Activated effector memory CD4-positive, alpha-beta T cell treated with Interleukin-2 at 50 U/mL for 16 hours (primary cell): ENCODE measurements around the gene CCSER1.
"Not testable (repeated sequence)": the region's sequence is repeated elsewhere in the genome, so short reads cannot be mapped to it uniquely, and the experiment has no call there.

Source experiments
- DNase-seq: peaks from one replicate; pipeline ENCODE4 v3.0.0-alpha.2; 2020

Gene CCSER1

DNA sequence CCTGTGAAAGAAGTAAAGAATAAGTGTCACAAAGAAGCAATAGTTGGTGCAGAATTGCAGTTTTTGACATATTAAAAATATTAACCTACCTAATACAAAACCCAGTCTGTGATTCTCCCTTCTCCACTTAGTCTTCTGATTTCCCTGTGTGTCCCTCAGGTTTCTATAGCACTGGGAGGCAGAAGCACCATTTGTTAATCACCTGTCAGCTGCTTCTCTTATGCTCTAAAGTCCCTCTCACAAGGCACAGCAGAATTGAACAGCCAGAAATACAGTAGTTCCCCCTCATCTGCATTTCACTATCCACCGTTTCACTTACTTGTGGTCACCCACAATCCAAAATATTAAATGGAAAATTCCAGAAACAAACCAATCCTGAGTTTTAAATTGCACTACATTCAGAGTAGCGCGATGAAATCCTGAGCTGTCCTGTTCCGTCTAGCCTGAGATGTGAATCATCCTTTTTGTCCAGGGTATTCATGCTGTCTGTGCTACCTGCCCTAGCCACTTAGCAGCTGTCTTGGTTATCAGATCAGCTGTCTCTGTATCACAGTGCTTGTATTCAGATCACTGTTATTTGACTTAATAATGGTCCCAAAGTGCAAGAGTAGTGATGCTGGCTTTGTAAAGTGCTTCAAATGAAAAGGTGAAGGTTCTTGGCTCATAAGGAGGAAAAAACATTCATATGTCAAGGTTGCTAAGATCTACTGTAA is 1192.5 kb downstream of the CCSER1 start:
- no peak for DNase-seq

- no peak for DNase-seq
These were observed 1195.8 kb downstream of the CCSER1 start for GRCh38 chr4:91322961-91323360.

DNA sequence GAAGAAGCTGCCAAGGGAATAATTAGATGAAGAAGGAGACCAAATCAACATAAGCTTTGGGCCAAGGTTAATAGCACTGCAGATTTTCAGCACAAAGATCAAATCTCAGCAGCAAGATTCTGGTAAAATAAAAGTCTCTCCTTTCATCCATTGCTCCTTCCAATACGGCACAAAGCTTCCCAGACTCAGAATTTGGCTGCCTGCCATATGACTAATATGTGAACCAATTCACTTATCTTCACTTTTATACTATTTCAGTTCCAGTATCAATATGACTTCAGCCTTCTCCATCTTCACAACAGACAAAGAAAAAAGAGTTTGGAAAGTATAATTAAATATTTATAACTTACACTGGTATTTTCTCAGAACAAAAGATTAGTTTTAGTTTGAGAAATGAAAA is 1198.3 kb downstream of the CCSER1 start:
- DNase-seq: no peak

DNA sequence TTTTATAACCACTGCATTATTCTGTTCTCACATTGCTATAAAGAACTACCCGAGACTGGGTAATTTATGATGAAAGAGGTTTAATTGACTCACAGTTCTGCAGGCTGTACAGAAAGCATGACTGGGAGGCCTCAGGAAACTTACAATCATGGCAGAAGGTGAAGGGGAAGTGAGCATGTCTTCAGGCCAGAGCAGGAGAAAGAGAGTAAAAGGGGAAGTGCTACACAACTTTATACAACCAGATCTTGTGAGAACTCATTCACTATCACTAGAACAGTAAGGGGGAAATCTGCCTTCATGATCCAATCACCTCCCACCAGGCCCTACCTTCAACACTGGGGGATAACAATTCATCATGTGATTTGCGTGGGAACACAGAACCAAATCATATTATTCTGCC is 1199.0 kb downstream of the CCSER1 start:
- DNase-seq: not testable (repeated sequence)

DNA sequence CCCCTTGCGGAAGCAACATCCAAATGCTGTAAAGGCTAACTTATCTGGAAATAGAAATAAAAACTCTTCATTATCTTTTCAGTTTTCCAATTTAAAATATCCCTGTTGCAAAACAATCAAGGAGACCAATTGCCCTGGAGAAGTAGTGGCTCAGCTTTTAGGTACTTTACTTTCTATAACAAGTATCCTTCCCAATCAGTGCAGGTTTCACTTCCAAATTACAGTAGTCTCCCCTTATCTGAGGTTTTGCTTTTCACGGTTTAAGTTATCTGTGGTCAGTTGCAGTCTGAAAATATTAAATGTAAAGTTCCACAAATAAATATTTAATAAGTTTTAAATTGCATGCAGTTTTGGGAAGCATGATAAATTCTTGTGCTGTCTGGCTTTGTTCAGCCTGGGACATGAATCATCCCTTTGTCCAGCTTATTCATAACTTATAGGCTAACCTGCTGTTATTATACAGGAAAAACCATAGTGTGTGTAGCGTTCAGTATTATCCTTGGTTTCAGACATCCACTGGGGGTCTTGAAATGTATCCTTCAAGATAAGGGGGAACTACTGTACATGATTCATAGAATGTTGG is 1203.5 kb downstream of the CCSER1 start:
- DNase-seq: no peak

DNA sequence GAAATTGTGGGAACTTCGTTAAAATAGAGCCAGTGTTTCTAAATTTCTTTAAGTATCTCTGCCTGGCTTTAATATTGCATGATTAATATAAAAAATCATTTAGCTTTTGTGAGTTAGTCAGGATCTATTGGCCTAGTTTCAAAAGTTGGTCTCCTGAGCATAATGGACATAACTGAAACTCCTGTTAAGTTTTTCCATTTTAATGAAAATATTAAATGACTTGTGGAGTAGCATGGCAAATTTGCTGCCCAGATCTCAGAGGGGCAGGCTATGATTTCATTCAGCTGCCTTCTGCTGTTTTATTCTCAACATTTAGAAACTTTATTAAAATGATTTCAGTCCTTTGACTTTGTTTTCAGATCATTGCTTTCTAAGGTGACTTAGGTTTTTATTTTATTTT is 1213.6 kb downstream of the CCSER1 start:
- no peak for DNase-seq

DNA sequence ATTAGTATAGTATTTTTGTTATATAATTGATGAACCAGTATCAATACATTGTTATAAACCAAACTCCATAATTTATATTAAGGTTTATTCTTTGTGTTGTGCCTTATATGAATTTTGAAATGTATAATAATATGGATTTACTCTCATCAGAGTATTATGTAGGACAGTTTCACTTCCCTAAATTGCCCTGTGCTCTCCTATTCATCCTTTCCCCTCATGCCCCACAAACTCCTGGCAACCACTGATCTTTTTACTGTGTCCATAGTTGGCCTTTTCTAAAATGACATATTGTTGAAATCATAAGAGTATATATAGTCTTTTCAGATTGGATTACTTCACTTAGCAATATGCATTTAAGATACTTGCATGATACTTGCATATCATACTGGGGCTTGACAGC is 1218.4 kb downstream of the CCSER1 start:
- no peak for DNase-seq

- not testable (repeated sequence) for DNase-seq
These were observed 1229.3 kb downstream of the CCSER1 start for GRCh38 chr4:91356496-91356895.

GRCh38 chr4:91358016-91358415 is 1230.8 kb downstream of the CCSER1 start:
- not testable (repeated sequence) for DNase-seq

DNA sequence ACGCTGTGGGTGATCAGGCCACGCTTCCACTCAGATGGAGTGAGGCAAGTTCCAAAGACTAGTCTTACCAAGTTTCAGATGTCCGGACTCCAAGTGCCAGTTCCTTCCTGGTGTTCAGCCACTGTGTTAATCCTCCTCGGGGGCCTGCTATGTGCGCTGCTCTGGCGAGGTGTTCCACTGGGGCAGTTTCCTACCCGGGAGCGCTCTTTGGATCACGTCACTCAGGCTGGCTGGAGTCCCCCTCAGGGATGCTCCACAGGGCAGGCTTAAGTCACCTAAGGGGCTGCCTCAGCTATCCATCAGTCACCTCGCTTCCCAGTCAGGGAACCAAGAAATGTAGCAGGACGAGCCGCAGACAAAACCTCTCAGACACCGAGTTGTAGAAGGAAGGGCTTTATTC is 1231.4 kb downstream of the CCSER1 start:
- DNase-seq: not testable (repeated sequence)

DNA sequence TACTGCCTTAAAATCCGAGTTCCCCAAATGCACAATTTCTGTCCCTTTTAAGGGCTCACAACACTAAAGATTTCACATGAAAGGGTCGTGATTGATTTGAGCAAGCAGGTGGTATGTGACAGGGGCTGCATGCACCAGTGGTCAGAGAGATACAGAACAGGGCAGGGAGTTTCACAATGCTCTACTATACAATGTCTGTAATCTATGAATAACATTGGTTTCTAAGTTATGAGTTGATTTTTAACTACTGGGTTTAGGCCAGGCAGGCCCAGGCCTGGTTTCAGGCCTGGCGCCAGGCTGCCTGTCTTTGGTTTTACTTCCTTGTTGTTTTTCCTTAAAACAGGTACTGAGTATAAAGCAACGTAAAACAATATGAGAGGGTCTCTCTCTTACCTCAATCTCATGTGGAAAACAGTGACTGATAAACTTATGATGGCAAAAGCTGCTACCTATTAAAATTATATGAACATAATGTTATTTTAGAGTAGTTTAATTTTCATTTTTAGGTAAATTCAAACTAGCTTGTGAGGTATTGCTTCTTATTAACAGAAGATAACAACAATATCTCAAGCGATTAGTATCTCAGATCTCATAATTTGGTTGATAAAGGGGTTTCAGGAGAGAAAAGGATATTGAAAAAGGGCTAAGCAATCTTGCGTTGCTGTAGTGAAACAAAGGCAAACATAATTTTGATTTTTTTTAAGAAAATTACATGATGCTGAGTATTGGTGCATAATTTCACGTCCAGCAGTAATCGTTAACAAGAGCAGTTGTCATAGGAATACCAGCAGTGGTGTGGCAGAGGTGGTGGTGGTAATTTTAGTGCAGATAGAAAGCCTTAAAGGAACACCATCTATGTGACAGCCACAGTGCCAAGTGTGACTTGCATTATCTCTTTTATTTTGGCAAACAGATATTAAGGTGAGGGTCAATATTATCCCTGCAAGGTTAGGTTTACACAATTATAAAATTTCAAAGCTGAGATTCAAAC is 1232.1 kb downstream of the CCSER1 start:
- no peak for DNase-seq

DNA sequence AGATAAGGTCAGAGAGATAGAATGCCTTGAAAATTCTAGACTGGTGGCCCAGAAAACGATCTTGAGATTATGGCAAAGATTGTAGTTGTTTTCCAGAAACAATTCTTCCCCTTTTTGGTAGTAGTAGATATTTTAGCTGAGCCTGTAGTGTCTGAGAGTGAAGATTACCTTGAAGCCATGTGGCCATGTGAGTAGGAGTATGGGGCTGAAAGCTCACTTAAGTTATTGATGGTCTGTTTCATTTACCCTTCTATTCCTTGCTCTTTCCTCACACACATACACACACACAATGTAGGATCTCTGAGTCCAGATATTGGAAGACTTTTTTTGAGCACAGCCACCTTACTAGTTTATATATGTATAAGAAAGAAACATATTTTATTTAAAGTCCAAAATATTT is 1234.9 kb downstream of the CCSER1 start:
- no peak for DNase-seq

DNA sequence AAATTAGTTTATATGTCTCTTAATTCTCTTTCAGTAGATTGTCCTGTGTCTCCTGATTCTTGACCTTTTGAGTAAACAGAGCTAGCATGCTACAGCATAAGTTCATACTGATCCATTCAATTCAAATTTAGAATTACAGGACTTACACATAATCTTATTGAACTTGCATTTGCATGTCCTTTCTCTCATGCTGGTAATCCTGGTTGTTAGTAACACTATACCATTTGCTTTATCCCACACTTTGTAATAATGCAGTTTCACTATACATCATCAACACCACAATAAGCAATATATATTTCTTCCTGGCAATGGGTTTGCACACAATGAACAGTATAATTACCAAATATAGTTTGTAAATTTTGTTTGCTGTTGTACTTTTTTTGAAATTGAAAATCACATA is 1239.4 kb downstream of the CCSER1 start:
- no peak for DNase-seq

- DNase-seq: no peak
These were observed 1241.9 kb downstream of the CCSER1 start for GRCh38 chr4:91369116-91369515.

DNA sequence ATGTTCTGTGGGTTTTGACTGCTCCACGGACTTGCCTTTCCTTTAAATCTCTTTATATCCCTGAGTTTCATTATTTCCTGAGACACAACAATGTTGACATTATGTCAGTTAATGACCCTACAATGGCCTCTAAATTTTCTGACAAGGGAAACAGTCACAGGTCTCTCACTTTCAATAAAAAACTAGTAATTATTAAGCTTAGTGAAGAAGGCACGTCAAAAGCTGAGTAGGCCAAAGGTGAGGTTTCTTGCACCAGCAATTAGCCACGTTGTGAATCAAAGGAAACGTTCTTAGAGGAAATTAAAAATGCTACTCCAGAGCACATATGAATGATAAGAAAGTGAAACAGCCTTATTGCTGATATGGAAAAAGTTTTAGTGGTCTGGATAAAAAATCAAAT is 1246.4 kb downstream of the CCSER1 start:
- DNase-seq: no peak

DNA sequence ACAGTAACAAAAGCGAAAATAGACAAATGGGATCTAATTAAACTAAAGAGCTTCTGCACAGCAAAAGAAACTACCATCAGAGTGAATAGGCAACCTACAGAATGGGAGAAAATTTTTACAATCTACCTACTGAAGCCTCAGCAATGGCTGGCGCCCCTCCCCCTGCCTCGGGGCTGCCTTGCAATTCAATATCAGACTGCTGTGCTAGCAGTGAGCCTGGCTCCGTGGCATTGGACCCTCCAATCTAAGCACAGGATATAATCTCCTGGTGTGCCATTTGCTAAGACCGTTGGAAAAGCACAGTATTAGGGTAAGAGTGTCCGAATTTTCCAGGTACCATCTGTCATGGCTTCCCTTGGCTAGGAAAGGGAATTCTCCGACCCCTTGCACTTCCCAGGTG is 1278.2 kb downstream of the CCSER1 start:
- not testable (repeated sequence) for DNase-seq

DNA sequence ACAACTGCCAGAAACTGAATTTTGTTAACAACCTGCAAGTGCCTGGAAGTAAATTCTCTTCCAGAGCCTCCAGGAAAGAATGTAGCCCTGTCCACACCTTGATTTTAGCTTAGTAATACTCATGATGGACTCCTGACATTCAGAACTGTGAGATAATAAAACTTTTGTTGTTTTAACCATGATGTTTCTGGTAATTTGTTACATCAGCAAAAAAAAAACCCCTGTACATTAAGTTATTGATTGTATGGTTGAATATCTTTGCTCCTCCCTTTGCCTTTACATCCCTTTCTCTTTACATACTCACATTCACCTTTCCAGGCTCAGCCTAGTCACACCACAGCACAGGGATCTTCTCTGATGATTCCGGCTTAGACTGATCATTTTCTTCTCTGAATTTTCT is 1294.8 kb downstream of the CCSER1 start:
- DNase-seq: no peak

DNA sequence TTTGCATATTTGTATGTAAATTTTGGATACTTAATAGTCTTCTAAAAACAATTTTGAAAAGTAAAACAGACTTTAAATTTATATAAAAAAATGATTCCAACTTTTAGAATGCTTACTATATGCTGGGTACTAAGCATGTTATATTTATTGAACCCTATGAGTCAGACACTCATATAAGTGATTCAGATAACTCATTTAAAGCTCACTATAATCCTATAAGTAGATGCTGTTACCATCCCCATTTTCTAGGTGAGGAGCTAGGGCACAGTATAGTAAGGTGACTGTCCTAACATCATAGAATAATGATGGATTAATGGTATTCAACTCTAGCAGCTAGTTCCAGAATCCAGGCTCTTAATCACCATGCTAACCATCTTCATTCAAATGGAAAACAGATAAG is 1299.5 kb downstream of the CCSER1 start:
- DNase-seq: no peak

- no peak for DNase-seq
These were observed 1300.0 kb downstream of the CCSER1 start for GRCh38 chr4:91427171-91427570.

DNA sequence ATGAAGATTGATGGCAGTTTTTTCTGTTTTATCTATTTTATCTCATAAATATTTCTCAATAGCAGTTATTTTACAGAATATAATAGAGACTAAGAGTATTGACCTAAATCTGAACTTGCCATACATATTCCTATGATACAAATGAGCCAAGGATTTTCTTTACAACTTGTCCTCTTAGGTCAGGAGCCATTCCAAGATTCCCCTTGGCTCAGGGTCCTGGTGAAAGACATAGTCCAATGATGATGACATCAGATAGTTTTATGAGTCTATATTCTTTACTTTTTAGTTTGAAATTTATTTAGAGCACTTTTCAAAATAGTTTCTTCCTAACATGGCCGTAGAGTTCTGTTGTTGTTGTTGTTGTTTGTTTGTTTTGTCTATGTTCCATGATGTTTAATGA is 1307.4 kb downstream of the CCSER1 start:
- no peak for DNase-seq

- no peak for DNase-seq
These were observed 1309.4 kb downstream of the CCSER1 start for GRCh38 chr4:91436556-91436955.

DNA sequence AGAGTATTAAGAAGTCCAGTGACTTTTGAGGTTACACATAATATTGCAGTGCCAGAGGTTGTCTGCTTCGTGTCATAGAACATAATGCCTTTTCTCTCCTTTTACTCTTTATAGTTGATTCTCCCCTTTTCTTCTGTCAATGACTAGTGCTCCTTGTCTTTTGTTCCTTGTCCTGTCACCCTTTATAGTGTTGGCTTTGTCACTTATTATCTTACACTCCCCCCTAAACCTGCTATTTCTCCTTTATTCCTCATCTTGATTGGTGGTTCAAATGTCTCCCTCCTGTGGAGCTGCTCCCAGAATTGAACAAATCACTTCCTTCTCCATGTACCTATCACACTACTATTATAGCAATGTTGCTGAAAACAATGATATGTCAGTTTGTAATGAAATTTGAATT is 1320.0 kb downstream of the CCSER1 start:
- DNase-seq: no peak

DNA sequence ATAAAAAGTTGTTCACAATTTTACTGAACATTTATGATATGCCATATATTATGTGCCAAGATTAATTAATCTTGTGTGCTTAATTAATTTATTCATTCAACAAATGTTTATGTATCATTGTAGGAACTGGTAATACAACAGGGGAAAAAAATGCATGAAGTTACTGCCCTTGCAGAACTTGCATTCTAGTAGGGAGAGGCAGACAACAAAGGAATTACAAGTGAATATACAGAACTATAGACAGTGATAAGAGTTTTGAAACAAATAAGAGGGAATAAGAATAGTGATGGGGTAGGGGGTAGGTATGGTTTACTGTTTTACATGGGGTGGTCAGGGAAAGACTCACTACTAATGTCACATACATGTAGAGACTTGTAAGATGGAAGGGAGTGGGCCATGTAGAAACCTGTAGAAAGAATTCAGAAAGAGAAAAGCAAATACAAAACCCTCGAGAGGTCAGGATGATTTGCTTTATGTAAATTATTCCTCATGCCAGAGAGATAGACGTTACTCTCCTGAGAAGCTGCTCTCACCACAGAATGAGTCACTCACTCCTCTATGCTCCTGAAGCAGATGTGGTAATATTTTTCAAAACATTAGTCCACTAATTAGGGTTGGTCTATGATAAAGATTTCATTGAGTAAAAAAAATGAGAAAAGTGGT is 1321.6 kb downstream of the CCSER1 start:
- no peak for DNase-seq
